Vagina (tissue), 2 donors: ENCODE measurements around the gene MYO1E. TPM values are rescaled to one million over a fixed set of nuclear protein-coding genes. Genes with fewer than 3 reads are reported as not detected.

Source experiments
- DNase-seq, 2 donors: peaks; one replicate each; pipeline ENCODE4 v3.0.0-alpha.2; 2017; ENCODE audit errors: extremely low spot score in 2 of 2
- H3K27ac ChIP-seq: fragments of 200-600 bp; sonication (generic); one replicate; pipeline ENCODE4 v1.5.1; 2019
- H3K27me3 ChIP-seq: fragments of 200-600 bp; sonication (generic); one replicate; pipeline ENCODE4 v1.5.1; 2019
- H3K36me3 ChIP-seq, 2 donors: fragments of 200-600 bp; sonication (generic); one replicate each; pipeline ENCODE4 v1.5.1; 2017 to 2019
- H3K4me1 ChIP-seq: fragments of 200-600 bp; sonication (generic); one replicate; pipeline ENCODE4 v1.5.1; 2019
- H3K4me3 ChIP-seq, 2 donors: fragments of 200-600 bp; sonication (generic); 1 replicate in 1 of 2; 2 replicates in 1 of 2; pipeline ENCODE4 v1.5.1; 2016 to 2019
- H3K9me3 ChIP-seq: fragments of 200-600 bp; sonication (generic); one replicate; pipeline ENCODE4 v1.5.1; 2019
- CTCF ChIP-seq, 3 experiments: fragments of 450-650 bp in 2 of 3; fragments of 200-600 bp in 1 of 3; sonication (generic) in 1 of 3; IDR thresholded peaks; one replicate each; pipeline ENCODE4 v1.5.1; 2017 to 2019; ENCODE audit warnings: antibody characterized with exemption in 3 of 3, mild to moderate bottlenecking in 2 of 3, moderate library complexity in 2 of 3
- POLR2A ChIP-seq, 2 donors: fragments of 450-650 bp; IDR thresholded peaks; one replicate each; pipeline ENCODE4 v1.6.1; 2017; ENCODE audit warnings: antibody characterized with exemption in 2 of 2, mild to moderate bottlenecking in 2 of 2, moderate library complexity in 2 of 2
- POLR2AphosphoS5 ChIP-seq, 2 donors: sonication (generic); formaldehyde crosslinking; IDR thresholded peaks; one replicate each; pipeline ENCODE4 v1.9.0; 2017; ENCODE audit warnings: antibody characterized with exemption in 2 of 2, mild to moderate bottlenecking in 2 of 2, low read depth in 1 of 2; ENCODE audit not compliant: insufficient read depth in 1 of 2
- intact Hi-C: fragments of 100-400 bp; cut with DNase I; formaldehyde crosslinking; loops from one replicate; pipeline ENCODE4 v1.15.1; 2023
- total RNA-seq: library from RNA; depleted of rRNA; stranded (reverse); fragments of >200 nt; gene quantifications from one replicate; pipeline ENCODE4 v1.2.3, GENCODE V29; 2016

The MYO1E gene
- total RNA-seq, 1 donor from 2014 or later: 16.9 TPM

GRCh38 chr15:59349680-59350420 is 22.8 kb downstream of the MYO1E start:
- Histone ChIP-seq H3K27ac (peak overlapping the region; percentile 51), H3K4me1 (peaks cover 38% of the 10 kb centered on the region)
- DNase-seq: no peak

GRCh38 chr15:59347915-59348314 is 24.8 kb downstream of the MYO1E start:
- H3K36me3 ChIP-seq: no peaks in the 10 kb centered on the region
- no peak for TF ChIP-seq POLR2A (IDR thresholded peaks at IDR 0.05)
- TF ChIP-seq POLR2AphosphoS5 (IDR thresholded peaks at IDR 0.05; ENCODE audit: insufficient read depth in 1 of 2, low read depth in 1 of 2): no peak
- no peak for TF ChIP-seq CTCF (IDR thresholded peaks at IDR 0.05)

More at GRCh38 chr15:59349680-59350420, 22.8 kb downstream of the MYO1E start:
- no peaks in the 10 kb centered on the region for H3K36me3 ChIP-seq
- H3K27me3 ChIP-seq: no peaks in the 10 kb centered on the region
- intact Hi-C loops: no loop called here
- no peak overlapping the region for H3K4me3 ChIP-seq
- TF ChIP-seq POLR2AphosphoS5 (IDR thresholded peaks at IDR 0.05; ENCODE audit: insufficient read depth in 1 of 2, low read depth in 1 of 2) (peak in 1 of 2 donors; percentile 94), CTCF (IDR thresholded peaks at IDR 0.05) (no peak), POLR2A (IDR thresholded peaks at IDR 0.05) (no peak)
- H3K9me3 ChIP-seq: no peaks in the 10 kb centered on the region

GRCh38 chr15:59346951-59347350 is 25.7 kb downstream of the MYO1E start:
- H3K36me3 ChIP-seq: no peaks in the 10 kb centered on the region
- no peaks in the 10 kb centered on the region for H3K27me3 ChIP-seq
- H3K9me3 ChIP-seq: no peaks in the 10 kb centered on the region
- no peak overlapping the region for H3K27ac ChIP-seq
- TF ChIP-seq POLR2AphosphoS5 (IDR thresholded peaks at IDR 0.05; ENCODE audit: insufficient read depth in 1 of 2, low read depth in 1 of 2) (no peak), POLR2A (IDR thresholded peaks at IDR 0.05) (no peak), CTCF (IDR thresholded peaks at IDR 0.05) (no peak)
- DNase-seq: no peak
- peaks cover 19% of the 10 kb centered on the region for H3K4me1 ChIP-seq
- no peak overlapping the region for H3K4me3 ChIP-seq
- intact Hi-C loops: no loop called here

More at GRCh38 chr15:59347915-59348314, 24.8 kb downstream of the MYO1E start:
- no peak for DNase-seq
- intact Hi-C loops: no loop called here
- Histone ChIP-seq H3K4me3 (no peak overlapping the region), H3K27ac (no peak overlapping the region), H3K9me3 (no peaks in the 10 kb centered on the region), H3K27me3 (no peaks in the 10 kb centered on the region), H3K4me1 (peaks cover 25% of the 10 kb centered on the region)

DNA sequence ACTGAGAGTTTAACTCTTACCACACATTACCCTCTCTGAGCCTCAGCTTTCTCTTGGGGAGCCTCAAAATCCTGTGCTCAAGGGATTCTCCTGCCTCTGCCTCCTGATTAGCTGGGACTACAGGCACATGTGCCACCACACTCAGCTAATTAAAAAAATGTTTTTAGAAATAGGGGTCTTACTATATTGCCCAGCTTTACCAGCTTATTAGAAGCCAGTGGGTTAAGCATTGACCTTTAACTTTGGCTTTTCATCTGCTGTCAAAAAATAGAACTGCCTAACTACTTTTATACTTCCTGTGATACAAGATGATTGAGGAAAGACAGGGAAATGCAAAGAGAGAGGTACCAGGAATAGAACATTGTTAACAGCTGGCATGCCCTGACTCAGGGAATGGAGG is 27.3 kb downstream of the MYO1E start:
- TF ChIP-seq POLR2A (IDR thresholded peaks at IDR 0.05) (no peak), CTCF (IDR thresholded peaks at IDR 0.05) (no peak), POLR2AphosphoS5 (IDR thresholded peaks at IDR 0.05; ENCODE audit: insufficient read depth in 1 of 2, low read depth in 1 of 2) (no peak)
- H3K27ac ChIP-seq: no peak overlapping the region
- intact Hi-C loops: no loop called here

DNA sequence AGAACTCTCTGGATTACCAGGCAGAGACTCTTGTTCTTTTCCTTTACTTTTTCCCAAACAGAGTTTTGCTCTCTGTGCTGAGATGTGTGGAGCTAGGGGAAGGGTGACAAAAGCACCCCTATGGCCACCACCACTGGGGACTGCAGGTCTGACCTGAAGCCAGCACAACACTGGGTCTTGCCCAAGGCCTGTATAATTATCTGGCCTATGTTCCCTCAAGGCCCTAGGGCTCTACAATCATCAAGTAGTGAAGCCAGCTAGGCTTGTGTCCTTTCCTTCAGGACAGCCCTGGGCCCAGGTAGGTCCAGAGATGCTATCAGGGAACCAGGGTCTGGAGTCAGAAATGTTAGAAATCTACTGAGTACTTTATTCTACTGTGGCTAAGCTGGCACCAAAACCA is 28.4 kb downstream of the MYO1E start:
- Histone ChIP-seq H3K4me3 (no peak overlapping the region), H3K27ac (no peak overlapping the region), H3K9me3 (no peaks in the 10 kb centered on the region), H3K27me3 (no peaks in the 10 kb centered on the region), H3K36me3 (no peaks in the 10 kb centered on the region), H3K4me1 (peaks cover 18% of the 10 kb centered on the region)
- intact Hi-C loops: no loop called here
- DNase-seq: no peak
- TF ChIP-seq POLR2AphosphoS5 (IDR thresholded peaks at IDR 0.05; ENCODE audit: insufficient read depth in 1 of 2, low read depth in 1 of 2) (no peak), CTCF (IDR thresholded peaks at IDR 0.05) (no peak), POLR2A (IDR thresholded peaks at IDR 0.05) (no peak)

More for the DNA sequence above, 27.3 kb downstream of the MYO1E start:
- H3K27me3 ChIP-seq: no peaks in the 10 kb centered on the region
- H3K4me3 ChIP-seq: no peak overlapping the region
- no peak for DNase-seq
- no peaks in the 10 kb centered on the region for H3K36me3 ChIP-seq
- peaks cover 19% of the 10 kb centered on the region for H3K4me1 ChIP-seq
- no peaks in the 10 kb centered on the region for H3K9me3 ChIP-seq
